K562 treated with DMSO at 1 percent for 48 hours (cell line): Measurements from ENCODE around the gene GMFB. TPM values are rescaled to one million over a fixed set of nuclear protein-coding genes. Genes with fewer than 3 reads are reported as not detected.

ENCODE experiments used
- total RNA-seq: library from RNA; unstranded; fragments of 300-600 nt; gene quantifications from 2 replicates; pipeline ENCODE4 v1.2.3, GENCODE V29; 2022; ENCODE audit warnings: low replicate concordance; ENCODE audit errors: extremely low read depth

GMFB gene
- not detected in 2 replicates for total RNA-seq

DNA sequence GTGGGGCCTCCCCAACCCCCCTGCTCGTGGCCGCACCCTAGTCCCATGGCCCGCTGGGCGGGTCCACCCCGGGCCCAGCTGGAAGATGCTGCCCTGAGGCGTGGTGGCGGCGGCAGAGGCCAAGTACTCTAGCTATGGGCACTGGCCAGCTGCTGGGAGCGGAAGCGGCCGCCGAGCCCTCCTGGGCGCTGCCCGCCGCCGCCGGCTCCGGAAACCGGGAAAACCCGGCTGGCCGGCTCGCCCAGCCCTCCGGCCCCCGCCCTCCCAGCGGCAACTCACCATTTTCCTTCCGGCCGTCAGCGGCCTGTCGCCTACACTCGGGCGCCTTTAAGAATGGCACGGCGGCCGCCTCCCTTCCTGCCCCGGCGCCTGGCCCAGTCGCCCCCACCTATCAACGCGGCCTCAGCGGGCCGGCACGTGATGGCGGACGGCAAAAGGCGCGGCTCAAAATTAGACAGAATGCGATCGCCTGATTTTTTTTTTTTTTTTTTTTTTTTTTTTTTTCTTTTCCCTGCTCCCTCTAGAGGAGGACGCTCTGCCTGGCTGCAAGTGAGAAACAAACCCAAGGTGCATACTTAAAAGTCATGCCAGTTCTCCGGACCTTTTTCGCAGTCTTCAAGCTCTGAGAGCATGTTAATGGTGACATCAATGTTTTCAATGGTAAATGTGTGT, at the start of gene GMFB:
TSS of gene GMFB (minus strand) at position 335 of the 672 bp plus-strand sequence. CDS start at position 282, 53 bp downstream.

DNA sequence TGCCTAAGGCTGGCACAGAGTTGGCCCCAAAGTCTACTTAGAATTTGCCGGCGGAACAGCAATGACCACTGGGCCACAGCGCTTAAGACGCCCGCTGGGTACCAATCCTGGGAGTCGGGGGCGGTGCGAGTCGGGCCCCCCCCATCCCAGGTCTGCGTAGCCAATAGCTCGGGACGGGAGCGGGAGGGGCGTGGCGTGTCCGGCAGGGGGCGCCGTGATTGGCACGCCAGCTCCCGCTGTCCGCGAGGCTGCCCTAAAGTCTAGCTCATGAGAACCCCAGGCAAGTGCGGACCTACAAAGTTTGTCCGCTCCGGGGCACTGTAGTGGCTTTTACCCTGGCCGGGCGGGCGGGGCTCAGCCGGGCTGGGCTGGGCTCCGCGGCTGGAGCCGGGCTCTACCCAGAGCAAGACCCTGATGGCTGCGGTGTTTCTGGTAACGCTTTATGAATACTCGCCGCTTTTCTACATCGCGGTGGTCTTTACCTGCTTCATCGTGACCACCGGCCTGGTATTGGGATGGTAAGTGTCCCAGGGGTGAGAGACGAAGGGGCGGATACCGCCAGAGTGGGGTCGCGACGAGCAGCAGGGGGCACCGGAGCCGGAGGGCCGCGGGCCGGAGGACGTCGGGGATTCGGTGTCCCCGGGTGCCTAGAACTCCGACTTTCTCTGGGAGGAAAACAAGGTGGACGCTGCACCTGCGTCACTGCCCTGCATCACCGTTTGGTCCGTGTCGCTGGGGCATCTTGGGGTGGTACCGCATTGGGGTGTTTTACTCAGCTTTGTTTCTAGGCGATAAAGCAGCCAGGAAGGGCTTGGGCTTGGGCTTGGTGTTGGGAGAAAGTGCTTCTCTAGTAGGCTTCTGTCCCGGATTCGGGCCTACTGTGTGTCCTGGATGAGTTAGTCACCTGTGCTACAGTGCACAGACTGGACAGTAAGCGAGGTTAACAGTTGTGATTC, 21.0 kb upstream of the GMFB start, which contains the start of gene CGRRF1:
TSS of gene CGRRF1 (plus strand) at position 361 of the 956 bp plus-strand sequence. CDS start at position 415, 54 bp downstream.

DNA sequence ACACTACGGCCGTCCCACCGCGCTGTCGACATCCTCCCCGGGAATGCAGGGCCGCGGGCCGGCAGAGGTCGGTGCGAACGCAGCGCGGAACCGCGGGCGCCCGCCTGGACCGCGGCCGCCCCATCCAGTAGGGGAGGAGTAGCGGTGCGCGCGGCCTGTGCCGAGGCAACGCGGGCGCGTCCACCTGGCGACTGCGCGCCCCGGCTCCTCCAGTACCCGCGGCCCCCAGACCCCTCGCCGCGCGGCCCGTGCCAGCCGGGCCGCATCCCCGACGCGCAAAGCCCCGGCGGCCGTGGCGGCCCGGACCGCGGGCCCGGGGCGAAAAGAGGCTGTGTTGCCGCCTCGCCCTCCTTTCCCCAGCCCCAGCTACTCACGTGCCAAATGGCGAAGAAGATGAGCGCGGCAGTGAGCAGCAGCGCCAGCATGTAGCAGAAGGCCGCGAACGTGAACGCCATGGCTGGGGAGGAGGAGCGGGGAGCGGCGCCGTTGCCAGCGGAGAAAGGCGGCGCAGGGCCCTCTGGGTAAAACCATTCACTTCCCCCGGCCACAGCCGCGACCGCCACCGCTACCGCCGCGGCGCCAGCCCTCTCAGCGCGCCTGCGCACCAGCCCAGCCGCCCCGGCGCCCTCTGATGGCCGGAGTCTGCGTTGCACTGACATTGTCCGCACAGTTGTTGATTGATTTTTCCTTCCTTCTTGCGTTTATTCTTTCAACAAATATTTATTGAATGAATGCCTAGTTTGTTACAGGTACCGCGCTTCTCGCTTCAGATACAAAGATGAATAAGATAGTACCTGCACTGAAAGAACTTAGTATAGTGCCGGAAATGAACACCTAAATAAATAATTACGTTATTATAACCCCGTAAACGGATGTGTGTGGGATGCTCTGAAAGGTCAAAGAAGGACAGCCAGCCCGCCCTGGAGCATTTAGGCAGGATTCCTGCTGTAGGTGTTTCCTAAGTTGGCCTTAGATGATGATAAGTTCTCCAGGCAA, 47.6 kb downstream of the GMFB start, which contains the start of gene CNIH1:
TSS of gene CNIH1 (minus strand) at position 502 of the 996 bp plus-strand sequence. CDS start at position 455, 47 bp downstream.

Other genes starting within 250 kb of the GMFB start
- not detected in 2 replicates for gene CDKN3, start 92.0 kb downstream of the GMFB start, total RNA-seq
- gene CNIH1, start 47.6 kb downstream of the GMFB start, total RNA-seq = not detected in 2 replicates
- gene CGRRF1, start 20.9 kb upstream of the GMFB start, total RNA-seq = not detected in 2 replicates
- not detected in 2 replicates for gene SAMD4A, start 78.1 kb upstream of the GMFB start, total RNA-seq